ENCODE data around the gene CFB.
"Not testable (repeated sequence)": the region's sequence is repeated elsewhere in the genome, so short reads cannot be mapped to it uniquely, and the experiment has no call there.

The CFB gene

DNA sequence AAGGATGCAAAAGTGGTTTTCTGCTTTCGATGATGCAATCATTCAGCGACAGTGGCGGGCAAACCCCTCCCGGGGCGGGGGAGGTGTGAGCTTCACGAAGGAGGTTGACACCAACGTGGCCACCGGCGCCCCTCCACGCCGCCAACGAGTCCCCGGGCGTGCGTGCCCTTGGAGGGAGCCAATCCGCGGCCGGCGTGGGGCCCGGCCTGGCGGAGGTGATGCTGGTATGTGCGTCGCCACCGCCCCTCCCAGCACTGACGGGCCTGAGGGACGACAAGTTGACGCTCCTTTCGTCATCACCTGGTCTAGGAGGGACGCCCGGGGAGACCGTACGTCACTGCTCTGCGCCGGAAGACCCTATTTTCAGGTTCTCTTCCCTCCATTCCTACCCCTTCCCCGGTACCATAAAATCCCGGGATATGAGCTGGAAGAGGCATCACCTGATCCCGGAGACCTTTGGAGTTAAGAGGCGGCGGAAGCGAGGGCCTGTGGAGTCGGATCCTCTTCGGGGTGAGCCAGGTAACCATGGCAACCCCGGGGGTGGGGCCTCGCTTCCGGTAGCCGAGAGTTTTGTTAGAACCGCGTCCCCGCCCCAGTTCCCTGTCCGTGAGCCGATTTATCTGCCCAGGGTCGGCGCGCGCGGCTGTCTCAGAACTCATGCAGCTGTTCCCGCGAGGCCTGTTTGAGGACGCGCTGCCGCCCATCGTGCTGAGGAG lies 26.3 kb downstream of the CFB start, which contains the start of gene DXO:
Gene DXO (minus strand): TSS at position 146 of the 716 bp plus-strand sequence. CDS start 463 bp downstream, outside the sequence.
- peak; percentile 97 to 98 for DNase-seq

DNA sequence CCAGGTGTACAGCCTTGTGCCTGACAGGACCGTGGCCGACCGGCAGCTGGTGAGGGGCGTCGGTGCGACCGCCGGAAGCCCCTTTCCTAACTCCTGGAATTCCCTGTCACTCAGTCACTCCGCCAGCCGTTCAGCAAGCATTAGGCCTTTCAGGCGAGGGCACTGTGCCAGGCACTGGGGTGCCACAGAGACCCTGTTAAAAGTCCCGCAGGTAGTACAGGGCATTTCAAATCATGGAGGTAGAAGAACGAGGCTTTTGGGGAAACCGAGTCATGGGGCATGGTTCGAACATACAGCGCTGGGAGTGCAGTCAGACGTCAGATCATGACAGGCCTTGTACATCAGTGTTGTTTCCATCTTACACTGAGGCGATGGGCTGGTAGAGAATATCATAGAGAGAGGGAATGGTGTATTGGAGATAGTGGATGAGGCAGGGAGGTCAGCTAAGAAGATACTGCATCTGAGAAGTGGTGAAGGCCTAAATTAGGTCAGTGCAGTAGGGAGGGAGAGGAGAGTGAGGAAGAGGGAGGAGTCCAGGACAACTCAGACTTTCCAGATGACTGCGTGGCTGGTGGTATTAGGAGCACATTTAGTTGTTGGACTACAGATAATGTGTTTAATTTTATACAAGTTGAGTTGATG lies 26.9 kb downstream of the CFB start:
- no peak for DNase-seq

DNA sequence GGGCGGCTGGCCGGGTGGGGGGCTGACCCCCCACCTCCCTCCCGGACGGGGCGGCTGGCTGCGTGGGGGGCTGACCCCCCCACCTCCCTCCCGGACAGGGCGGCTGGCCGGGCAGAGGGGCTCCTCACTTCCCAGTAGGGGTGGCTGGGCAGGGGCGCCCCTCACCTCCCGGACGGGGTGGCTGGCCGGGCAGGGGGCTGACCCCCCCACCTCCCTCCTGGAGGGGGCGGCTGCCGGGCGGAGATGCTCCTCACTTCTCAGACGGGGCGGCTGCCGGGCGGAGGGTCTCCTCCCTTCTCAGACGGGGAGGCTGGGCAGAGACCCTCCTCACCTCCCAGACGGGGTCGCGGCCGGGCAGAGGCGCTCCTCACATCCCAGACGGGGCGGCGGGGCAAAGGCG lies 30.2 kb downstream of the CFB start:
- not testable (repeated sequence) for DNase-seq

DNA sequence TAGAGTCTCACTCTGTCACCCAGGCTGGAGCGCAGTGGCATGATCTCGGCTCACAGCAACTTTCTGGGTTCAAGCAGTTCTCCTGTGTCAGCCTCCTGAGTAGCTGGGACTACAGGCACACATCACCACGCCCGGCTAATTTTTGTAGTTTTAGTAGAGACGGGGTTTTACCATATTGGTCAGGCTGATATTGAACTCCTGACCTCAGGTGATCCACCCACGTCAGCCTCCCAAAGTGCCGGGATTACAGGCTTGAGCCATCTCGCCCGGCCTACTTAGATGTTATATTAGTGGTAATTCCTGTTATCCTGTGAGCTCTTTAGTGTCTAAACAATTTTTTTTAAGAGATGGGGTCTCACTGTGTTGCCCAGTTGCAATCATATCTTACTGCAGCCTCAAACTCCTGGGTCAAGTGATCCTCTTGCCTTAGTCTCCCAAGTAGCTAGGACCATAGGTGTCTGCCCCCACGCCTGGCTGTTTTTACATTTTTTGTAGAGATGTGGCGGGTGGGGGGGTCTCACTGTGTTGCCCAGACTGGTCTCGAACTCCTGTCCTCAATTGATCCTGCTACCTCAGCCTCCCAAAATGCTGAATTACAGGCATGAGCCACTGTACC lies 32.0 kb downstream of the CFB start:
- DNase-seq: no peak

- no peak for DNase-seq
These were observed 32.9 kb downstream of the CFB start for GRCh38 chr6:31978831-31979230.

DNA sequence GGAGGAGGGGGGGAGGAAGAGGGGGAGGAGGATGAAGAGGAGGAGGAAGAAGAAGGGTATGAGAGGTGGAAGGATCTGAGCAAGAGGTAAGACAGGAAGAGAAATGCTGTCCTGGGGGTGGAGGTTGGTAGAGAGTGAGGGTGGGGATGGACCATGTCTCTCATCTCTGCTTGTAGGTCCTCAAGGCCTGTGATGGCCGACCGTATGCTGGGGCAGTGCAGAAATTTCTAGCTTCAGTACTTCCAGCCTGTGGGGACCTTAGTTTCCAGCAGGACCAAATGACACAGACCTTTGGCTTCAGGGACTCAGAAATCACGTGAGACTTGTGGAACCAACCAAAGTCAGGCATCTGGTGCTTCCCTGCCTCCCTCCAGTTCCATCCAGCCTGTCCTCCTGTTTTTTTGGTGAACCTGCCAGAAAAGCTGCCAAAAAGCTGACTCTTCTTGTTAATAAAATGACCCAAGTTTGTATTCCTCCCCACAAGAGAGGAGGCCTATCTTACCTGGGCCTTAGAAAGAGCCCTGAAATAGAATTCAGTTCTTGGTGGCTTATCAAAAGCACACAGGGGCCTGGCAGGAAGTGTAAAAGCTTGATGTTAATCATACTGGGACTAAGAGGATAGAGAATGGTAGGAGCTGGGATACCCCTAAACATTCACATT lies 33.5 kb downstream of the CFB start:
- no peak for DNase-seq

- not testable (repeated sequence) for DNase-seq
These were observed 34.4 kb downstream of the CFB start for GRCh38 chr6:31980195-31980876.

GRCh38 chr6:31980998-31981397 lies 35.1 kb downstream of the CFB start:
- DNase-seq: not testable (repeated sequence)

DNA sequence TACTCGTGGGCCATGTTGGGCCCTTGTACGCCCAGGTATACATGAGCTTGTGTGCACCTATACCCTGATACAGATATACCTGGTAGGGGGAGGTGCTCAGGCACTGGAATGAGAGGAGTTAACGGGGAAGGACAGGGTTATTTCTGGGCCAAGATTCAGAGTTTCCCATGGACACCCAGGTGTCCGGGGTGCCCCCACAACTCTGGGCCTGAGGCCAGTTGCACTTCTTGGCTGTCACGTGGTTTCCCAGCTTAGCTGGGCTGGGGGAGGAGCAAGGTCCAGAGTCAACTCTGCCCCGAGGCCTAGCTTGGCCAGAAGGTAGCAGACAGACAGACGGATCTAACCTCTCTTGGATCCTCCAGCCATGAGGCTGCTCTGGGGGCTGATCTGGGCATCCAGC lies 35.8 kb downstream of the CFB start, which contains the start of gene C4A:
Gene C4A (plus strand): TSS at position 314 of the 400 bp plus-strand sequence. CDS start 51 bp downstream, at position 365.
- not testable (repeated sequence) for DNase-seq

- DNase-seq: not testable (repeated sequence)
These were observed 43.5 kb downstream of the CFB start for GRCh38 chr6:31989363-31989762.

DNA sequence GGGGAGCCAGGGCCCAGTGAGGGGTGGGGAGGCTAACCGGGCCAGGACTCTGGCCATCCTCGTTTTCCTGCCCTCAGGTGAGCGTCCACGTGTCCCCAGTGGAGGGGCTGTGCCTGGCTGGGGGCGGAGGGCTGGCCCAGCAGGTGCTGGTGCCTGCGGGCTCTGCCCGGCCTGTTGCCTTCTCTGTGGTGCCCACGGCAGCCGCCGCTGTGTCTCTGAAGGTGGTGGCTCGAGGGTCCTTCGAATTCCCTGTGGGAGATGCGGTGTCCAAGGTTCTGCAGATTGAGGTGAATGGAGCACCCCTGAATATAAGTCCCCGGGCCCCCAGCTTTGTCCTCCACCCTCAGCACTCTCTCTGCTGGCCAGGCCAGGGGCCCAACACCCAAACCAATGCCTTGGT lies 48.5 kb downstream of the CFB start:
- not testable (repeated sequence) for DNase-seq

GRCh38 chr6:31996385-31996784 lies 50.5 kb downstream of the CFB start:
- not testable (repeated sequence) for DNase-seq
